HG03565 (cell line): ENCODE data around the gene HINFP.
"Not testable (repeated sequence)": the region's sequence is repeated elsewhere in the genome, so short reads cannot be mapped to it uniquely, and the experiment has no call there.

Experiments
- ATAC-seq: cut with Tn5 transposase; IDR thresholded peaks from one replicate; pipeline ENCODE4 v1.9.1; 2021; ENCODE audit warnings: mild to moderate bottlenecking, moderate library complexity; ENCODE audit not compliant: unreplicated experiment

Gene HINFP

DNA sequence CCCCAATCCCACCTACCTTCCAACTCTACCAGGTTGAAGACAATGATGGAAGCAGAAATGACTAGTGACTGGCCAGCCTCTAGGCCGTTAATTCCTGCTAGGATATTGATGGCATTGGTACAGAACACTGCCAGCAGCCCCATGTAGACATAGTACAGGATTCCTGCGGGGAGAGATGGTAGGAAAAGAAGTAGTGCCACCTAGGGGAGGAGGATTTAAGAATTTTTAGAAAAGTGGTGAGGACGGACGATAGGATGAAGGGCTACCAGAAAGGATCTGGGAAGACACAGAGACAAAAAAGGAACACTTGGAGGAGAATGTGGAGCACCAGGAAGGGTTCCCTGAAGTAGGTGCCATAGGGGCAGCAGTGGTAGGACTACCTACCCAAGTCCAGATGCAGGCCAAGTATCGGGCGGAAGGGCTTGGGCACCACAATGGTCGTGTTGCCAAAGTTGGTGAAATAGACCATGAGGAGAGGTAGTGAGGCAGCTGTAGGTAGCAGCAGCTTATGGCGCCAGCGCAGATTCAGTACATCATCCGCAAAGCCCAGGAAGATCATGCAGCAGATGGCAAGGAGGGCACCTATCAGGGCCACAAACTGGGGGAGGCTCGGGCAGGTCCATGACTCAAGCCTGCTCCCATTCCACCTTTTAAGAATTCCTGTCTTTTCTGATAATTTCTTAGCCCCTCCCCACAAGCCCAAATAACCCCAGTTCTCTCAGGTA is 21.0 kb upstream of the HINFP start:
- no peak for ATAC-seq

- peak; percentile 3 for ATAC-seq
These were observed 20.2 kb upstream of the HINFP start for GRCh38 chr11:119100994-119101758.

- peak; percentile 72 for ATAC-seq
These were observed 19.5 kb upstream of the HINFP start, which contains the start of gene DPAGT1 for GRCh38 chr11:119101759-119102423. Gene DPAGT1 (minus strand): TSS chr11:119101853. CDS start chr11:119101655, 198 bp downstream.

DNA sequence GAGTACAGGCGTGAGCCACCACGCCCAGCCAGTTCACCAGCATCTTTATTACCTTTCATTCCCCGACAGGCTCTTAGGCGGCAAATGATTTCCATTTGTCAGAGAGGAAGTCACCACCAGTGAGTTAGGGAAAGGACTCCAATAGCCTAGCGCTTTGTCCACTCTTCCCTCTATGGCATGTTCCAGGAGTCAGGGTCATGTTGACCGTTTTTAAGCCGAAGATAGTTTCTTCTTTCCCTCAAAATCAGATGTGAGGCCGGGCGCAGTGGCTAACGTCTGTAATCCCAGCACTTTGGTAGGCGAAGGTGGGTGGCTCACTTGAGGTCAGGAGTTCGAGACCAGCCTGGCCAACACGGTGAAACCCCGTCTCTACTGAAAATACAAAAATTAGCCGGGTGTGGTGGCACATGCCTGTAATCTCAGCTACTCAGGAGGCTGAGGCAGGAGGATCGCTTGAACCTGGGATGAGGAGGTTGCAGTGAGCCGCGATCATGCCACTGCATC is 18.2 kb upstream of the HINFP start:
- ATAC-seq = not testable (repeated sequence)

DNA sequence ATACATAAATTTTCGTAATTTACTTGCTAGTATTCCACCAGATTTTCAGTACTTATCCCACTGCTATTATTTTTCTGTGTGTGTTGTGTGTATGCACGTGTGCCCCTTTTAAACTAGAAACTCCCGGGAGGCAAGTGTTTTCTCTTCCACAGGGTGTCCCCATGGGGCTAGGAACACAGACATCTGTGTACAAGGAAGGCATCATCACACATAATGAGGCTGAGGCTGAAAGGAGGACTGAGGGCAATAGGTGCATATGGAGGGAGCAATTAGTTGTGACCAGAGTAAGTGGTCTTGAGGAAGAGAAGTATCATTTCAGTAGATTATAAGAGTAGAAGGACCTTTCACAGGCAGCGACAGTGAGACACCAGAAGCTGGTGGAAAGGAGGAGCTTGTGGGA is 17.6 kb upstream of the HINFP start:
- no peak for ATAC-seq

- ATAC-seq = peak; percentile 46
These were observed 14.5 kb upstream of the HINFP start, which contains the start of gene C2CD2L for GRCh38 chr11:119106564-119107537. Gene C2CD2L (plus strand): TSS chr11:119107344. CDS start chr11:119107742, 398 bp downstream.

GRCh38 chr11:119107538-119108145 is 13.7 kb upstream of the HINFP start:
- ATAC-seq = peak; percentile 16

DNA sequence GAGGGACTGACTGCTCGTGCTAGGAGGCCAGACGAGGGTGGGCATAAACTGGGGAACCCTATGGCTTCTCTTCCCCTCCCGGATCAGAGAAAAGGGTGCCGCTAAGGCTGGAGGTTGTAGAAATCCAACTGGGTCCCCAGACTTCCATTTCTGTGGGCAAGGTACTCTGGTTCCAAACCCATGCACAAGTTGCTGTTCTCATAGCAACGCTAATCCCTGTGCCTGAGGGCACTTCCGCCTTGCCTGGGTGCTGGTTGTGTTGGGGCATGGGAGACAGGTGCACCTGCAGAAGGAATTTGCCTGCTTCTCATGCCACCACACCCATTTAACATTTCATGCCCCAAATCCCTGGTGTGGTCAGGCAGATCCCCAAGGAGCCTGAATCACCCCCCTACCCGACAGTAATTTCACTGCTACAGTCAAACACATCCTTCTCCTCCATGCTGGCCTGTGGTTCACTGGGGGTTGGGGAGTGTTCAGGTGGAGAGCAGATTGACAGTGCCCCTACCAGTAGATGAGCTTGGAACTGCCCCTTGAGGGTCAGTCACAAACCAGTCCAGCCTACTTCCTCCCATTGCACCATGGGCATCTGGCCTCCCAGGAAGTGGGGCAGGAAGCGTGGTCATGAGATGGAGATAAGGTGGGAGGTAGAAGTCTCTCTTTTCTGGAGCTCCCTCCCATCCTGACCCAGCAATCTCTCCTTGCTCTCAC is 13.1 kb upstream of the HINFP start:
- no peak for ATAC-seq

- ATAC-seq = no peak
These were observed 12.5 kb upstream of the HINFP start for GRCh38 chr11:119108857-119109221.

GRCh38 chr11:119109843-119110242 is 11.5 kb upstream of the HINFP start:
- no peak for ATAC-seq

DNA sequence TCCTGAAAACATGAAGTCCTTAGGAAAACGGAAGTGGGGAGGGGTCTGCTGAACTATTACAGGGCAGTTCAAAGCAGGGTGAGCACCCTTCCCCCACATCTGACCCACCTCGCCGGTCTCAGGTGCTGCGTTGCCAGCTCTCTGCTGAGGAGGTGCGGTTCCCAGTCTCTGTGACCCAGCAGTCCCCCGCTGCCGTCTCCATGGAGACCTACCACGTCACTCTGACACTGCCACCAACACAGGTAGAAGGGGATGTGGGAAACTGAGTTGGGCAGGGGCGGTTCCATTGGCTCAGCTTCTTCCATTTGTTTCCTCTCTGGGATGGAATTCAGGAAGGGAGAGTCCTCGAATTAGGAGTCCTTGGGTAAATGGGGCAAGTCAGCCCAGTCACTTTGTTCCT is 10.9 kb upstream of the HINFP start:
- ATAC-seq = no peak

DNA sequence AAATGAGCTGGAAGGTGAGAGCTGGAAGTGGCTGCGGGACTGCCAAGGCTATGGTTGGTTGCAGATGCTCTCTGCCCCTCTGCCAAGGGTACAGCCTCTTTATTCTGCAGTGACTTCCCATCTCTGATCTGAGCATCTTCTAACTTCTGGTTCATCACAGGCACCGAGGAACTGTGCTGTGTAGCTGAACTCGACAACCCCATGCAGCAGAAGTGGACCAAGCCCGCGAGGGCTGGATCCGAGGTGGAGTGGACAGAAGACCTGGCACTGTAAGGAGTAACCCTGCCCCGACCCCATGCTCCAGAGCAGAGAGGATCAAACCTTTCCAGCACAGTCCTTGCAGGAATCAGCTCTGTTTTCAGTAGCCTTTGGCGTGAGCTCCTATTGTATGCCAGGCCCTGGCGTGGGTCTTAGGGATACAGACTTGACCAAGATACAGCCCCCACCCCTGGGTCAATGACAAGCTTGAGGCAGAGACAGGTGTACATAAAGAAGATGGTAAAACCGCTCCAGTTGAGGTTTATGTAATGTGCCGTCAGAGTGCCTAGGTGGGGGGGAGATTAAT is 9.9 kb upstream of the HINFP start:
- ATAC-seq = no peak

- no peak for ATAC-seq
These were observed 8.9 kb upstream of the HINFP start for GRCh38 chr11:119112314-119113020.

DNA sequence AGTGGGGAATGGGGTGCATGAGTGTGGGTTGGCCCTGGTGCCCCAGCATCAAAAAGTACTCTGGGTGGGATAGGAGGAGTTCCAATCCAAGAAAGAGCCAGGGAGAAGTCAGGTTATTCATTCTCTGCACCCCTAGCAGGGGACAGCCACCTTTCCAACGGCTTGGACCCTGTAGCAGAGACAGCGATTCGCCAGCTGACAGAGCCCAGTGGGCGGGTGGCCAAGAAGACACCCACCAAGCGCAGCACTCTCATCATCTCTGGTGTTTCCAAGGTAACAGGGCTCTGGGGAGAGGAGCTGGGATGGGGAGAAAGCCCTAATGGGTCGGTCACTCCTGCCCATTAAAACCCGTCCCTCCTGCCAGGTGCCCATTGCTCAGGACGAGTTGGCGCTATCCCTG is 7.7 kb upstream of the HINFP start:
- ATAC-seq = no peak

DNA sequence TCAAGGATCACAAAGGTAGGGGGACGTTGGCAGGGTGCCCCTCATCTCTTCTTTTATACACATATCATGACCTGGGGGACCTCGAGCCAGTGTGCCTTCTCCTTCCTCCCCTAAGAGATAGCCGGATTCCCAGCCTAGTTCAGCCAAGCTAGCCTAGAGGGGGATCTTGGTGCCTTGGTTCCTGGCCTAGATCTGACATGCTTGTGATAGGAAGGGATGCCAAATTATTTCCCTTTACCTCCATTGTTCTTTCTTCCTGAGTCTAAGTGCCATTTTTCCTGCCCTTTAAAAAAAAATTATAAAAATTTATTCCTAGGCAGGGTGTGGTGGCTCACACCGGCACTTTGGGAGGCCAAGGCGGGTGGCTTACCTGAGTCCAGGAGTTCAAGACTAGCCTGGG is 7.0 kb upstream of the HINFP start:
- ATAC-seq = no peak

DNA sequence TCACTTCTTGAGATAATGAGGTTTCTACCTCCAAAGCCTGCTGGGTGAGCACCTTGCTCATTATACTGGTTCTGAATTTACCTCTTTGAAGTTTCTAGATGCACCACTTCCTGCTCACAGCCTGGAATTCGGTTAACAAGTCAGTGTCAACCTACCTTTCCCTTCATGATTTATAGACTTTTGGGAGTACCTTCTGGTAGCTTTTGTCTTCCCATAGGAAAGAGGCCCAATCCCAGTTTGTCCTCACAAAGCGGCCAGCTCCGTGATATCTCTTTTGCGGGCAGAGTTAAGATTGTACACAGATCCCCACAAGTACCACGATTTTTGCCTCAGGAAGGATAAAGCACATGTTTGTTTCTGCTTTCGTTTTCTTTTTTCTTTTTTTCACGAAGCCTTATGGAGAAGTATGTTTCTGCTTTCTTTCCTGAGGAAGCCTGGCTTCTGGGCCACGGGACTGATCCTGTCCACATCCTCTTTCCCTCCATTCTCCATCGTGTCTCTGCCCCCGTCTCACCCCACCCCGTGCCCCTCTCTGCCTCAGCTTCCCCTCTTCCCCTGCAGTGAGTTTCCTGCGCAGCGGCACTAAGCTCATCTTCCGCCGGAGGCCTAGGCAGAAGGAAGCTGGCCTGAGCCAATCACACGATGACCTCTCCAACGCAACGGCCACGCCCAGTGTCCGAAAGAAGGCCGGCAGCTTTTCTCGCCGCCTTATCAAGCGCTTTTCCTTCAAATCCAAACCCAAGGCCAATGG is 5.7 kb upstream of the HINFP start:
- no peak for ATAC-seq

GRCh38 chr11:119116235-119116594 is 5.2 kb upstream of the HINFP start:
- no peak for ATAC-seq

DNA sequence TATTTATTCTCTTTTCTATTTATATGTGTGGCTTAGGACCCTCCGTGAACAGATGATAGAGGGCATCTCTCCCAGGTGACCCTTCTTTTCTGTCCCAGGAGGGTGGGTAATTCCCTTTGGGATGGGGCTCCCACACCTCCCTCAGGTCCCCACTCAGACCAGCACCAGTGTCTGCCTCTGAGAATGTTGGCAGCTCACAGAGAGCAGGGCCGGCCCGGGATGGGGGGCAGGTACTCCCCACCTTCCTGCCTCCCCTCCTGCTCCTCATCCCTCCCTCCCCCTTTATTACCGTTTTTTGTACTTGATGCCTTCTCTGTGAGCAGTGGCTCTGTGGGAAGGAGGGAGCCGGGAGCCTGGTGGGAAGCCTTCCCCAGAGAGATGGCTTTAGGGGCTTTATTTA is 4.8 kb upstream of the HINFP start:
- ATAC-seq = no peak
